ENCODE measurements around the gene PPP3R1.

Gene PPP3R1

DNA sequence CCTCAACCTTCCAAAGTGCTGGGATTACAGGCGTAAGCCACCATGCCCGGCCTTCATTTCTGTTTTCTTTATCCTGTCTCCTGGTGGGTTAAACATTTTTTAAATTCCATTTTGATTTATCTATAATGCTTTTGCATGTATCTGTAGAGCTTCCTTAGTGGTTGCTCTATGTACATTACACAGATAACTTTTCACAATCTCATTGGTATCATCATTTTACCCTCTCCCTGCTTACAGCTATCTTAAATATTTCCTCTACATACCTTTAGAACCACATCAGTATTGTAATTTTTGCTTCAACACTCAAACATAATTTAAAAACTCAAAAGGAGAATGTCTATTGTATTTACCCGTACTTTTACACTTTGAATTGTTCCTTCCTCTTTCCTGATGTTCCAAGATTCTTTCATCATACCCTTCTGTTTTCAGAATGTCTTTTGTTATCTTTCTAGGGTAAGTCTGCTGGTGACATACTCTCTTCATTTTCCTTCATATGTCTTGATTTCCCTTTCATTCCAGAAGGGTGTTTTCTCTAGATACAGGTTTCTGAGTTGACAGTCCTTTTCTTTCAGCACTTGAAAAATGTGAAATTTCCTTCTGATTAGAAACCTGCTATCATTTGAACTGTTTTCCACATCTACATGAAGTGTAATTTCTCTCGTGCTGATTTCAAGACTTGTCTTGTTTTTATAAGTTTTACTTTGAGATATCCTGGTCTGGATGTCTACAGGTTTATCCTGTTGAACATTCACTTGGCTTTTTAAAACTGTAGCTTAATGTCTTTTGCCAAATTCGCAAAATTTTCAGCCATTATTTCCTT, 21.9 kb downstream of the PPP3R1 start:
- no peak for DNase-seq

DNA sequence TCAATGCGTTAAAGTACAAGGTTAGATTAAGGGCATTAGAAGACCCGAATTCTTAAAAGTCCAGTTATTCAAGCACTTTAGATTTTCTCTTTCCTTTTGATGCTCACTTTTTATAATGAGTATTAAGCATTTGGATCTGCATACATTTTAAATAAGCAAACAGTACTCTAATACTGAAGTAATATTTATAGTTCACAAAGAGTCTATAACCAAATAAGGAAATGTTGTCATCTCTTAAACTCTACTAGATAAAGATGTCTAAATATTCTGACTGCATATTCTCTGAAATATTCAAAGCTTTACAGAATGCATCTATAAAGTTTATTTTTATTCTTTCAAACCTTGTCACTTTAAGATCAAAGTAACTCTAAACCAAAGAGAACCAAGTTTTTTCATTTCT, 25.5 kb downstream of the PPP3R1 start:
- no peak for DNase-seq

GRCh38 chr2:68225119-68225632, 27.2 kb downstream of the PPP3R1 start:
- peak; percentile 14 for DNase-seq

DNA sequence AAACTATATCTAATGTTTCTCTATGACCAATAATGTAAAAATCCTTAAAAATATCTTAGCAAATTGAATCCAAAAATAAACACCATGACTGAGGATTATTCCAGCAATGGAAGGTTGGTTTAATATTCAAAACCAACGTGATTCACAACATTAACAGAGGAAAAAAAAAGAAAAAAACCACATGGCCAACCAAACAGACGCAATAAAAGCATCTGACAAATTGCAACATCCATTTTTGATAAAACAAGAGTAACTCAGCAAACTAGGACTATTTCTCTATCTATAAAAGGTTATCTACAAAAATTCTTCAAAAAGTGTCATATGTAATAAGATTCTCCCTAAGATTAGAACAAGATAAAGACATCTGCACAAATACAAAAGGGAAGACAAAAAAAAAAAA, 28.9 kb downstream of the PPP3R1 start:
- DNase-seq = no peak

- no peak for DNase-seq
Measured at GRCh38 chr2:68222287-68222686, 30.0 kb downstream of the PPP3R1 start.

DNA sequence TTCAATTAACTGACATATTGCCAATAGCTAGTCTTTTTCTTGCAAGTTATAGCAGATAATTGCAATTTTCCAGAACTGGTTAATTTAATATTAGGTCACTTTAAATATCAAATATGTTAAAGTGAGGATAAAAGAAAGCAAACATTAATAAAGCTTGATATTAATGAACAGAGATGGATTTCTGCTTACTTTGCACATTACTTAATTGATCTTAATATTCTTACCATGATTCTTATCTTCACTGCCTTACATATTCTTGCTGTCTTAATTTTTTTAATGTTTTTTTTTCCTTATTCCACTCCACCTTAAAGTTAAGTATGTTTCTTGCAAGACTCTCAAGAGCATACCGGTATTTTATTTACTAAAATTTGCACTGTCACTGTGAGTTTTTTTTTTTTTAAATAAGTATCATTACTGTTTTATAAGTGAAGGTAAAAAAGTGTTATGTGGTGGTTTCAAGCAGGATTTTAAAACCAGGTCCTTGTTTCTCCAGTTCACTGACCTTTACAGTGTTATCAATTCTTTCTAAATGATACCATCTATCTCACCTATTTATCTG, 33.9 kb downstream of the PPP3R1 start:
- no peak for DNase-seq

DNA sequence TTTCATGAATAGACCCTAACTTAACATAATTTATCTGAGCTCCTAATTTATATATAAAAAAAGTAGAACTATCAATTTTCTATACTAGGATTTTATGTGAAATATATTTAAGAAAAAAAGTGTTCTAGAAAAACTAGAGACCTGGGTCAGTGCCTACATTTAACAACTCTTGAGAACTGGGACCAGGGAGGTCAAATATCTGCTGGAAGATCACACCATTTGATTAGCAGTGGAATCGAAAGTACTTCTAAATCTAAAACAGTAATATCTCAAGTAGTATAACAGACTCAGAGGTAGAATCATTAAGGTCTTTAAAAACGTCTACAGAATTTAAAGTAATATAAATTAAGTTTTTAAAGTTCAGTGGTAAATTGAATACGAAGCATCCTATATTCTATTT, 34.6 kb downstream of the PPP3R1 start:
- DNase-seq = no peak

- DNase-seq = no peak
Measured at GRCh38 chr2:68216454-68217310, 35.6 kb downstream of the PPP3R1 start.

DNA sequence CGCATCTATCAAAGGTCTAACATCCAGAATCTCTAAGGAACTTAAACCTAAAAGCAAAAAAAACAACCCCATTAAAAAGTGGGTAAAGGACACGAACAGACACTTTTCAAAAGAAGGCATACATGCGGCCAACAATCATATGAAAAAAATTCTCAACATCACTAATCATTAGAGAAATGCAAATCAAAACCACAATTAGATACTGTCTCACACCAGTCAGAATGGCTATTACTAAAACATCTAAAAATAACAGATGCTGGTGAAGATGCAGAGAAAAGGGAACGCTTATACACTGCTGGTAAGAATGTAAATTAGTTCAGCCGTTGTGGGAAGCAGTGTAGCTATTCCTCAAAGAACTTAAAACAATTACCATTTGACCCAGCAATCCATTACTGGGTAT, 38.0 kb downstream of the PPP3R1 start:
- DNase-seq = no peak

GRCh38 chr2:68206793-68207192, 45.5 kb downstream of the PPP3R1 start:
- no peak for DNase-seq

DNA sequence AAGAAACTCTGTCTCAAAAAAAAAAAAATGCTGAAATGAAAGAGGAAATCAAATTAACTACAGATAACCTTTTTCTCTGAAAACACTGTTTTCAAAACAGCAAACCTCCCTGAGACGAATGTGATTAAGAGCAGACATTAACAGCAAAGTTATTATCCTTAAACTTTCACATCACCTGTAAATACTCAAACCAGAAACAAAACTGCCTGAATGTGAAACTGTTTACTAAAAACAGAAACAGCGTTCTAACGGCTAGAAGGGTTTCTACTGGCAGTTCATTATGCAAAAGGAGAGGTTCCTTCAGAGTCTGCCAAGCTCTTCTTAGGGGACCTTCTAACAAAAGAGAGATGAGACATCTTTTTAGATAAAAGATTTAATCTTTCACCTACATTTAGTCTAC, 48.7 kb downstream of the PPP3R1 start:
- DNase-seq = no peak

DNA sequence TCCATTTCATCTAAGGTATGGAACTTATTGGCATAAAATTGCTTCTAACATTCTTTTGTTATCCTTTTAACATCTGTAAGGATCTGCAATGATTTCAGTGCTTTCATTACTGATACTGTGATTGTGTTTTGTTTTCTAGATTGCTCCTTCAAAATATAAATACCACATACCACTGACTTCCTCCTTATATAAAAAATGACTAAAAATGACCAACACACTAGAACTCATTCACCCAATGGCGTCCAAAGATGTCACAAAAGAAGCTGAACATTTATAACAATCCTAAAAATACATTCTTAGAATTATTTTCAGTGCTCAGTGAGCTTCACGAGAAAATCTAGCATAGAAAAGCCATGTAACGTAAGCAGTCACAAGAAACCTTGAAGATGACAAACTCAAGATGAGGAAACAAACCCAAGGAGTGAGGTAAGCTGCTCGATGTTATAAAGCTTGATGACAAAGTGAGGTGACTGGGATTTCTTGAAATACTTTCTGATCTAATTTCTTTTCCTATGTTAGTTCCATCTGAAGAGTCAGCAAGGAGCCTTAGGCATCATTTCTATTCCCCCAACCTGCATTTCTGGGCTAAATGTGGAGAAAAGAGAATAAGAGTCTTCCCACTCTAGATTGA, 52.1 kb downstream of the PPP3R1 start:
- DNase-seq = no peak

DNA sequence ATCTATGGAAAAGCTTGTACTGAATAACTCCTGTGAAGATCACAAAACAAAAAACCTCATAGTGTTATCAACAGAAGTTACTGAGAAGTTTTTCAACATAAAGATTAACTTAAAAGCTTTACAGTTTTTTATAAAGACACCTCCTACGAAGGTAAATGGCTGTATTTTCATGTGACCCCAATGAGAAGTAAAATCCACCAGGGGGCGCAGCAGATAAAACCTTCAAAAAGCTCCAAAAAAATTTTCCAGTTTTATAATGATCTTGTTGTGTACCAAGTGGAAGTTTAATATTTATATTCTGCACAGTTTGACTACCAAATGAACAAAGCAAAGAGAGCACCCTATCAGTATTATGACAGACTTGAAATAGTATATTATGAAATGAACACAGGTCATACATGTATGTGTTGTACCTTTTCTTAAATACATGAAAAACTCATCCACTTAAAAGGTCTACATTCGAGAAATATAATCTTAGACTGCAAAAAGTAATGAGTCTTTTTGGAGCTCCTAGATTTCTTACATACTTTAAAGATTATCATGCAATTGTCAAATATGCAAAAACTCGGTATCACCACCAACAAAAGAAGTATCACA, 56.1 kb downstream of the PPP3R1 start:
- no peak for DNase-seq

- DNase-seq = no peak
Measured at GRCh38 chr2:68195096-68195495, 57.2 kb downstream of the PPP3R1 start.

GRCh38 chr2:68193787-68194372, 58.5 kb downstream of the PPP3R1 start:
- DNase-seq = no peak

DNA sequence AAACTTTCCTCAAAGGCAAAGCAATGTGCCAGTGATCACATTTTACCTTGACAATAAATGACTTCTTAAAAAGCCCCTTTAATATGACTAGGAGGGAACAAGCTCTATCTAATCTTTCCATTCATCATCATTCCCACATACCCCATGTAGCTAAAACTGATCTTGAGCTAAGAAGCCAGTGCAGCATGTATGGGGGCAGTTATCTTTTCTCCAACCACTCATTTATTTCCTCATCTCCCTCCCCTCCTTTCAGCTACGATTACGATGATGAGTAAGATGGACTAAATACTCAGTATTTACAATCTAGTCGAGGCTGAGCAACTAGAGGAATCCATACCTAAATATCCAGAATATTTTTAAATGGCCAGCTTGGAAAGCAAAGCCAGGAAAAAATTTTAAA, 59.2 kb downstream of the PPP3R1 start:
- no peak for DNase-seq

DNA sequence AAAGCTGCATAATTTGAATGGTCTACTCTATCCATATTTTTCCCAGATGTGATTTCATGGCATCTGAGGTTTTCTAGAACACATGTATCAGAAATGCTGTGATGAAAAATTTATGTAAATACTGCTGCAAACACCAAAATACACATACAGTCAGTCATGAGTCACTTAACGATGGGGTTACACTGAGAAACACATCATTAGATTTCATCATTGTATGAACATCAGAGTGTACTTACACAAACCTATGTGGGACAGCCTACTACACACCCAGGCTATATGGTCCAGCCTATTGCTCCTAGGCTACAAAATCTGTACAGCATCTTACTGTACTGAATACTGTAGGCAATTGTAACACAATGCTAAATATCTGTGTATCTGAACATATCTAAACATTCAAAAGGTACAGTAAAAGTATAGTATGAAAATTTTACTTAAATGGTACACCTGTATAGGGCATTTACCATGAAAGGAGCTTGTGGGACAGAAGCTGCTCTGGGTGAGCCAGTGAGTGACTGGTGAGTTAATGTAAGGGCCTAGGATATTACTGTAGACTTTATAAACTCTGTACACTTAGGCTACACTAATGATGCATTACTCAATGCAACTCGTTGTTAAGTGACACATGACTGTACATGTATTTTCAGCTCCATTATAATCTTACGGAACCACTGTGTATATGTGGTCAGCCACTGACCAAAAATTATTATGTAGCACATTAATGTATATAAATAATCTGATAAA, 61.2 kb downstream of the PPP3R1 start:
- DNase-seq = no peak

DNA sequence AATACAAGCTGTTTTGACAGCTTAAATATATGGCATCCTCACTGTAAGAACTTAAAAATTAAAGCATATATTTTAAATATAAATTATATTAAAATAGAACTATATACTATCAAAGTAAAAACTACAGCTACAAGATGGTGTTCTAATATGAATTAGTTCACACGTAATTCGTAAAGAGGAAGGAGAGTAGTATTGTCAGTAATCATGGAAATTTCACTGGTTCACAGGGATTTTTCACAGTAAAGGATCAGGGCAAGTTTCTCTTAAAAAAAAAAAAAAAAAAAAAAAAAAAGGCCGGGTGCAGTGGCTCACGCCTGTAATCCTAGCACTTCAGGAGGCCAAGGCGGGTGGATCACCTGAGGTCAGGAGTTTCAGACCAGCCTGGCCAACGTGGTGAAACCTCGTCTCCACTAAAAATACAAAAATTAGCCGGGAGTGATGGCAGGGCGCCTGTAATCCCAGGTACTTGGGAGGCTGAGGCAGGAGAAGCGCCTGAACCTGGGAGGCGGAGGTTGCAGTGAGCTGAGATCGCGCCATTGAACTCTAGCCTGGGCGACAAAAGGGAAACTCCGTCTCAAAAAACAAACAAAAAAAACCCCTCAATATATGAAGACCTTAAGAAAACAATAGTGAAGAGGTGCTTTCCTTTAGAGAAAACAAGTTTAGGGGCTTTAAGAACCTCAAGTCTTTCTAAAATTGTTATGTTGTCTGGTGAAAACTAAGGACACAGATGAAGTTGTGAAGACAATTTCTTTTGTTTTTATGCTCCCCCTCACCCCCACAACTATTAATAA, 62.1 kb downstream of the PPP3R1 start:
- DNase-seq = no peak

- DNase-seq = no peak
Measured at GRCh38 chr2:68188831-68189230, 63.5 kb downstream of the PPP3R1 start.

DNA sequence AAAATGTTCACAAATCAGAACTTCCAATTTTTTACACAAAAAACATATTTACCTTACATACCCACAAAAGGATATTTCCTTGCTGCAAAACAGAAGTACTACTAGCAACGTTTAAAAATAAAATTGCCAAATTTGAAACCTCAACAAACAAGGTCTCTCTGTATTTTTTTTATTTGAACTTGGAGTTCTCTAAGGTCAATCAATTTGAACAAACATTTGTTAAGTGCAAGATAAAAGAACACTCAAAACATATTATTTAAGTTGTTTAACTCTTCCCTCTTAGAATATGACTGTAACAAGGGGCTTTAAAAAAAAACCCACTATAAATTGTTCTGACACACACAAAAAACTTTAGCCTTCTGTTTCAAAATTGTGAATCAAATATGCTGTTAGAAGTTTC, 65.0 kb downstream of the PPP3R1 start:
- no peak for DNase-seq

Measured in activated gamma-delta T cell treated with Interleukin-2 at 50 U/mL for 16 hours (primary cell).